Ovary (tissue), 3 donors: ENCODE measurements around the gene SUSD6.

Experiments used
- EP300 ChIP-seq: sonication (generic); formaldehyde crosslinking; IDR thresholded peaks from one replicate; pipeline ENCODE4 v1.6.1; 2017; ENCODE audit warnings: antibody characterized with exemption
- TF ChIP-seq, protein P1 (sequence below), 3 donors: fragments of 450-650 bp in 2 of 3; fragments of 200-600 bp in 1 of 3; IDR thresholded peaks; one replicate each; pipeline versions ENCODE4 v1.5.1 to v1.8.0; 2016 to 2022; ENCODE audit warnings: antibody characterized with exemption in 3 of 3, mild to moderate bottlenecking in 1 of 3
- donor health status: DM: no; HTN: no; CAD: no.

- TF ChIP-seq, protein P1, sequence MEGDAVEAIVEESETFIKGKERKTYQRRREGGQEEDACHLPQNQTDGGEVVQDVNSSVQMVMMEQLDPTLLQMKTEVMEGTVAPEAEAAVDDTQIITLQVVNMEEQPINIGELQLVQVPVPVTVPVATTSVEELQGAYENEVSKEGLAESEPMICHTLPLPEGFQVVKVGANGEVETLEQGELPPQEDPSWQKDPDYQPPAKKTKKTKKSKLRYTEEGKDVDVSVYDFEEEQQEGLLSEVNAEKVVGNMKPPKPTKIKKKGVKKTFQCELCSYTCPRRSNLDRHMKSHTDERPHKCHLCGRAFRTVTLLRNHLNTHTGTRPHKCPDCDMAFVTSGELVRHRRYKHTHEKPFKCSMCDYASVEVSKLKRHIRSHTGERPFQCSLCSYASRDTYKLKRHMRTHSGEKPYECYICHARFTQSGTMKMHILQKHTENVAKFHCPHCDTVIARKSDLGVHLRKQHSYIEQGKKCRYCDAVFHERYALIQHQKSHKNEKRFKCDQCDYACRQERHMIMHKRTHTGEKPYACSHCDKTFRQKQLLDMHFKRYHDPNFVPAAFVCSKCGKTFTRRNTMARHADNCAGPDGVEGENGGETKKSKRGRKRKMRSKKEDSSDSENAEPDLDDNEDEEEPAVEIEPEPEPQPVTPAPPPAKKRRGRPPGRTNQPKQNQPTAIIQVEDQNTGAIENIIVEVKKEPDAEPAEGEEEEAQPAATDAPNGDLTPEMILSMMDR (IDR thresholded peaks at IDR 0.05) = no peak
- no peak for TF ChIP-seq EP300
Measured at GRCh38 chr14:69591317-69591716, 20.1 kb upstream of the SUSD6 start.
